ENCODE data around the gene BAG5.
"Not testable (repeated sequence)": the region's sequence is repeated elsewhere in the genome, so short reads cannot be mapped to it uniquely, and the experiment has no call there.

Gene BAG5

DNA sequence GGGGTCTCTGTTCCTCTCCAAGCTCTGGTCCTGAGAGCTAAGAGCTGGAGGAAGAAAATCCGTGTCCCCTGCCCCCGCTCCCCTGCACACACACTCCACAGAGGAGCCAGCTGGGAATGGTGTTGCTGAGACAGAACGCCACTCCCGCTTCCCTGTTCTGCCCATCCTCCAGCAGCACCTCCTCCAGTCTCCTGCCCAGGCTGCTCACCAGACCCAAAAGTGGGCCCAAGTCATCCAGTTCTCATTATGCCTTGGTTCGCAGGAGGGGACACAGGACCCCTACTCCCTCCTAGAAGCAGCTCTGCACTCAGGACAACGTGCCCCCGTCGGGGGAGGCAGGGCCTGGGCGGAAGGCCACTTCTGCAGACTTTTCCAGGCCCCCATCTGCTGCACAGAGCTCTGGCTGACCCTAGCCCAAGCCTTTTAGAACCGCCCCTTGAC lies 34.3 kb downstream of the BAG5 start:
- Mint-ChIP-seq H3K27me3 (no peaks in the 10 kb centered on the region), H3K9me3 (ENCODE audit: low read depth) (no peaks in the 10 kb centered on the region), H3K27ac (peak overlapping the region; percentile 58), H3K36me3 (no peaks in the 10 kb centered on the region), H3K4me1 (ENCODE audit: low read depth) (peaks cover 31% of the 10 kb centered on the region), H3K4me3 (peak overlapping the region; percentile 94)

DNA sequence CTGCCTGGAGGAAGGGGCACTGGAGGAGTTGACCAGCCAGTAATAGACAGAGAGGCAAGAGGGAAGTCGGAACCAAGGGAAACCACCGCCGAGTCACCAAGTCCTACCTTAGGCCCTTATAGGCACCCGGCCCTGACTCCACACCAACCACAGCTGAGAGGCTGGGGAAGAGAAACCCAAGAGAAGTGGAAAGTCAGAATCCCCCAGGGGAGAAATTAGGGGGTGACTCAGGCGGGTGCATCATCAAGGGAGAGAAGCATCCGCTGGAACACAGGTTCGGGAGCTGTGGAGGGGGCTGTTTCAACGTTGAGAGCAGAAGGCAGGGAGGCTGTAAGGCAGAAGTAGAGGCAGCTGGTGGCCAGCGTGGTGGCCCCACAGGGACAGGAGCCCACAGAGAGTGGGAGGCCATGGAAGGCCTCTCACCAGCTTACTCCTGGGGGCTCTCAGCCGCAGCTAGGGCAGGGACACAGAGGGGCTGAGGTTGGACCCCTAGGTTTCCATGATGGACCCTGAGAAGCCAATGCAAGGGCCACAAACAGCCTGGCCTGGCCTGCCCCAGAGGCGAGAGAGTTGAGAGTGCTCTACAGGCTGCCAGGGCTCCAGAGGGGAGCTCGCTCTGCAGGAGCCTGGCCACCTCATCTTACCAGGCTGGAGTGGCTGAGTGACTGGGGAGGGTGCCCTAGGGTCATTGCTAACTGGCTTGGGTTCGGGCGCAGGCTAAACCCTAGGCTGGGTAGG lies 34.9 kb downstream of the BAG5 start:
- Mint-ChIP-seq H3K27ac (peak overlapping the region; percentile 72), H3K4me3 (peak overlapping the region; percentile 94), H3K36me3 (no peaks in the 10 kb centered on the region), H3K27me3 (no peaks in the 10 kb centered on the region), H3K4me1 (ENCODE audit: low read depth) (peaks cover 31% of the 10 kb centered on the region), H3K9me3 (ENCODE audit: low read depth) (no peaks in the 10 kb centered on the region)

DNA sequence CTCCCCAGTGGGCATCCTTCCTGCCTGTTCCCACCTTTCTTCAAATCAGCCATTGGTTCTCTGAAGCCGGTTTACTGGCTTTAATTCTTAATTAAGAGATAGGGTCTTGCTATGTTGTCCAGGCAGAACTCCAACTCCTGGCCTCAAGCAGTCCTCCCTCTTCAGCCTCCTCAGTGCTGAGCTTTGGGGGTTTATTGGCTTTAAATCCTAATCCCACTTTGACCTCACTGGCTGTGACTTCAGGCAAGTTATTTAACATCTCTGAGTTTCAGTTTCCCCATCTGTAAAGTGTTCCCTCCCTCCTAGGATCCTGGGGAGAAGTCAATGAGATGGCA lies 35.6 kb downstream of the BAG5 start:
- peak overlapping the region; percentile 72 for H3K27ac Mint-ChIP-seq
- no peaks in the 10 kb centered on the region for H3K9me3 Mint-ChIP-seq (ENCODE audit: low read depth)
- H3K4me3 Mint-ChIP-seq: peak overlapping the region; percentile 79
- no peaks in the 10 kb centered on the region for H3K36me3 Mint-ChIP-seq
- H3K4me1 Mint-ChIP-seq (ENCODE audit: low read depth): peaks cover 31% of the 10 kb centered on the region
- no peaks in the 10 kb centered on the region for H3K27me3 Mint-ChIP-seq

DNA sequence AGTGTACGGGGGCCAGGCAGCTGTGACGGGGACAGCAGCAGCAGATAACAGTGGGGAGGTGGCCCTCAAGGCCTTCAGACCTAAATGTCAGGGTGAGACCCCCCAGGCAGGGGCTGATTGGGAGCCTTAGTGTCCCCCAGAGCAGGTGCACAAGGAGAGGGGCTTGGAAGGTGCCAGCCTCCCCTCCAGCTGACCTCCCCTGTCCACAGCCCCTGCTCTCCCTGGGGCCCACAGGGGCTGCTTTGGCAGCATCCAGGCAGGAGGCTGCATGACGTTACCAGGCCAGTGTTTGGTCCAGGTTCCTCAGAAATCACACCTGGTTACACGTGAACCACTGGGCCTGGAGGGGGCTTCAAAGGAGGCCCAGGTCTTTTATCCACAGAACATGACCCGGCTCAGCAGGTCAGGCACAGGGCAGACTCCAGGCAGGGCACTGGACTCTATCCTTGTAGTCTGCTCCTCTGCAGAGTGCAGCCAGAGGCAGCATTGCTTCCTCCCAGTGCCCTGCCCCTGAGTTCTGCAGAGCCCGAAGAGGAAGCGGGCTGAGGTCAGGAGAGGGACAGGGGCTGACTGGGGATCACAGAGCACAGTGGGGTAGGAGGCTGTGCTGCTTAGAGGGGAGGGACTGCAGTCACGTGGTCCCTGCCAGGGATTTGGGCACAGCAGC lies 36.1 kb downstream of the BAG5 start:
- Mint-ChIP-seq H3K4me1 (ENCODE audit: low read depth) (peaks cover 28% of the 10 kb centered on the region), H3K27me3 (no peaks in the 10 kb centered on the region)

DNA sequence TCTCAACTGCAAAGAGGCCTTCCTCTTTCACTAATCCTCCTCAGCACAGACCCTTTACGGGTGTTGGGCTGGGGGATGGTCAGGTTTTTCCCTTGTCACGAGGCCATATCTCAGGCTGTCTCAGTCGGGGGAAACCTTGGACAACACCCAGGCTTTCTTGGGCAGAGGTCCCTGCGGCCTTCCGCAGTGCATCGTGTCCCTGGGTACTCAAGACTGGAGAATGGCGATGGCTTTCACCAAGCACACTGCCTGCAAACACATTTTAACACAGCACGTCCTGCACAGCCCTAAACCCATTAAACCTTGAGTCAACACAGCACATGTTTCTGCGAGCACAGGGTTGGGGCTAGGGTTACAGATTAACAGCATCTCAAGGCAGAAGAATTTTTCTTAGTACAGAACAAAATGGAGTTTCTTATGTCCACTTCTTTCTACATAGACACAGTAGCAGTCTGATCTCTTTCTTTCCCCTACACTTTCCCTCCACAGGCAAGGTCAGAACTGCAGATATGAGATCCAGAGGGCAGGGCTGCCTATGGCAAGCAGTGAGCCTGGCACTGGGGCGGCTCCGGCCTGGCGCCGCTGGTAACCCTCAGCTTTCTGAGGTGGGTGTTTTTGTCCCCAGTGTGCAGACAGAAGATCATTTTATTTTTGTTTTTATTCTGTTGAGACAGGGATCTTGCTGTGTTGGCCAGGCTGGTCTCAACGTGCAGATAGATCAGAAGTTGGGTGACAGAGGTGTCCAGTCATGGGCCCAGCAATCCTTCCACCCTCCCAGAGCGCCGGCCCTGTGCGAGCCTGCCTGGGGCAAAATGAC lies 36.8 kb downstream of the BAG5 start:
- H3K36me3 Mint-ChIP-seq; H3K9me3 Mint-ChIP-seq (ENCODE audit: low read depth); H3K4me3 Mint-ChIP-seq; H3K27ac Mint-ChIP-seq; H3K27me3 Mint-ChIP-seq: not testable (repeated sequence)
- peaks cover 23% of the 10 kb centered on the region for H3K4me1 Mint-ChIP-seq (ENCODE audit: low read depth)

More for the DNA sequence above, 36.1 kb downstream of the BAG5 start:
- Mint-ChIP-seq H3K9me3 (ENCODE audit: low read depth) (no peaks in the 10 kb centered on the region), H3K4me3 (no peak overlapping the region), H3K27ac (no peak overlapping the region), H3K36me3 (no peaks in the 10 kb centered on the region)

DNA sequence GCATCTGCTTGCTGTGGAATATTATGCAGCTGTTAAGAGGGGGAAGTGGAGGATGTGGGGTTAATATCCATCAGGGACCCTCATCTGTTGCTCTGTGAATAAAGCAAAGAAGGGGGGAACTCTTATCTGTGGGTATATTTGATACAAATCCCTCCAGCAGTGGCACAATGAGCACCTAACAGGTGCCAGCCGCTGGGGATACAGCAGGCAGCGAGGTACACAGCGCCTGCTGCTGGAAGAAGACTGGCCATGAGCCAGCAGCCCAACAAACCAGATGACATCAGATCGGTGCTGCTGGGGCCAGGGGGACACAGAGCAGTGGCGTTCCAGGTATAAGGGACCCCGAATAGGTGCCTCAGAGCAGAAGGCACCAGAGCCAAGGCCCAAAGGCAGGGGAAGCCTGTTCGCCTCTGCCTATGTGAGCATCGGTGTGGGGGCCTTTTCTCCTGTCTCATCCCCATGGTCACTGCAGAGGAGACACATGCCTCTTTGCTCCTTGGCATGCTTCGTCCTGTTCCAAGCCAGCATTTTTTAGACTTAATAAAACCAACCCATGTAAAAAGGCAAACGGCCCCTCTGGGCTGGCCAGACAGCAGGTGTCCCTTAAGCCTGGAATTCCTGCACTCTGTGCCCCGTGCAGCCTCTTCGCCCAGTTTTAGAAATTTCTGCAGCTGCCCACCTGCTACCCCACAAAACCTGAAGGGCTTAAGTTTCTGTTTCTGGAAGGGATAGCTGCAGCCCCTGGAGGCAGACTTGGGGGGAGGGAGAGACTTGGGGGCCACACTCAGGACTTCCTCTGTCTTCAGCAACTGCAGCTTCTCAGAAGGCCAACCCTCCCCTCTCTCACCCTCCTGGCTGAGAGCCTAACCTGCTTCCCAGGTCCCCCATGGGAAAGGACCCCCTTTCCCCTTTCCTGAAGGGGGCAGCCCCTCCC lies 38.2 kb downstream of the BAG5 start:
- Mint-ChIP-seq H3K4me1 (ENCODE audit: low read depth) (peaks cover 18% of the 10 kb centered on the region), H3K4me3 (no peak overlapping the region), H3K27ac (no peak overlapping the region), H3K27me3 (no peaks in the 10 kb centered on the region), H3K9me3 (ENCODE audit: low read depth) (no peaks in the 10 kb centered on the region), H3K36me3 (no peaks in the 10 kb centered on the region)

DNA sequence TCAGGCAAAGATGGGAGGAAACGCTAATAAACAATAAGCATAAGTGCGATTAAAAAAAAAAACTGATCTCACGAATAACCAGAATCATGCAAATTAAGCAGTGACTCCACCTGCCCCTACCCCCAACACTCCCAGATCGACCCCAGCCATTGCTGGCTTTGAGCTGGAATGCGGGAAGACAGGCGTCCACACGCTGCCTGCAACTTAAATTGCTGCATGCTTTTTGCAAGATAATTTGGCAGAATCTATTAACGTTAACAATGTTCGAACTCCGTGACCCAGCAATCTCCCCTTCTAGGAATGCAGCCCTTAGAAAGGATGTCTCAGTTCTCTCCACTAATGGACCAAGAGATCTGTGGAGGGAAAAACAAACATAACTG lies 38.9 kb downstream of the BAG5 start:
- Mint-ChIP-seq H3K4me3 (peak overlapping the region; percentile 64), H3K27me3 (no peaks in the 10 kb centered on the region), H3K27ac (no peak overlapping the region), H3K4me1 (ENCODE audit: low read depth) (peaks cover 20% of the 10 kb centered on the region), H3K9me3 (ENCODE audit: low read depth) (no peaks in the 10 kb centered on the region), H3K36me3 (no peaks in the 10 kb centered on the region)

DNA sequence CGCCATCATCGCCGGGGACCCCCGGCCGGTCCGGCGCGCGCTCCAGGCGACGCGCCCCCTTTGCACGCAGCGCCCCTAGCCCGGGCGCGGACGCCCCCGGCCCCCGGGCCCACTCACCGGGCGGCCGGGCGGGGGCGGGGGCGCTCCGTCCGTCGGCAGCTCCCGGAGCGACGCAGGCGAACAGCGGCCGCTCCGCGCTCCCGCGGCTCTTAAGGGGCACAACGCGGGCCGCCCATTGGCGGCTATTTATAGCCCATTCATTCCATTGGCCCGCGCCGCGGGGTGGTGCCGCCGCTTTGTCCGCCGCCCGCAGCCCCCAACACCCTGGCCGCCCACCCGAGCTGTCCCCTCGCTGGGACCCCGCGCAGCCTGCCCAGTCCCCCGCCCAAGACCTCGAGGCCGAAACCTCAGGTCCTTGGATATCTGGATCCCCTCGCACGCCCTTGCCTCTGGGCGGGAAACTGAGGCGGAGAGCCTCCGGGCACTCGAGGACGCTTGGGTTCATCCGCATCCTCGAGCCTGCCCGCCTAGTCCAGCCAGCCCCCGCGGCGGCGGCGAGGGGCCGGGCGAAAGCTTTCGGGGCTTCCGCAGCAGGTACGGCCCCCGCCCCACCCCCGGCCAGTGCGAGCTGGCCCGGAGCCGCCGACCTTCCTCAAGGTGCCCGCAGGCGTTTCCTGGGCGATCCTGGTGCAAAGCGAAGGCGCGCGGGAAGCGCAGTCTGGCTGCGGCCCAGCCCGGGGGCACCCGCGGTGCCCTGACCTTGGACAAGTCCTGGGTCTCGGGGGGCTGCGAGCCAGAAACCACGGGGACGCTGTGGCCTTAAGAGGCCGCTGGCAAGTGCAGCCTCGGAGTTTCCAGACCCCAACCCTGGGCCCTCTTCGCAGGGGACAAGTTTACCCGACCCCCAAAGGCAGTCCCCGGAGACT lies 39.5 kb downstream of the BAG5 start, which contains the start of gene CKB:
TSS of gene CKB (minus strand) at position 182 of the 926 bp plus-strand sequence. CDS start 337 bp downstream, outside the sequence.
- Mint-ChIP-seq H3K4me3 (peak within 1 kb of the TSS; percentile 64), H3K4me1 (ENCODE audit: low read depth) (peaks cover 16% of the 10 kb centered on the region), H3K9me3 (ENCODE audit: low read depth) (no peaks in the 10 kb centered on the region), H3K36me3 (no peaks in the 10 kb centered on the region), H3K27me3 (no peaks in the 10 kb centered on the region), H3K27ac (no peak within 1 kb of the TSS)

DNA sequence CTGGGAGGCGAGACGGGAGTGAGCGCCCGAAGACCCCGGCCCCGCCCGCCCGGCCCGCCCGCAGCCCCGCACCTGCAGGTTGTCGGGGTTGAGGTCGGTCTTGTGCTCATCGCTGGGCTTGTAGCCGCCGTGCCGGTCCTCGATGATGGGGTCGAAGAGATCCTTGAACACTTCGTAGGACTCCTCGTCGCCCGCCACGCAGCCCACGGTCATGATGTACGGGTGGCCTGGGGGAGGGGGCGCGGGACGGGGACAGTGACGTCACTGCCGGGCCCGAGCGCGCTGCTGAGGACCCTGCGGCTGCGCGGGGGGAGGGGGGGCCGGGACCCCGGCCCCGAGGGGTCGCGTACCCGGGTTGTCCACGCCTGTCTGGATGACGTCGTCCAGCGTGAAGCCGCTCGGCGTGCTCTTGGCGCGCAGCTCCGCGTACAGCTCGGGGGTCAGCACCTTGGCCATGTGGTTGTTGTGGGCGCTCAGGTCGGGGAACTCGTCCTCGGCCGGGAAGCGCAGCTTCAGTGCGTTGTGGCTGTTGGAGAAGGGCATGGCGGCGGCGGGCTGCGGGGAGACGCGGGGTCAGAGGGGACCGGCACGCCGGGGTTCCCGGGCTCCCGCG lies 40.4 kb downstream of the BAG5 start:
- H3K27me3 Mint-ChIP-seq: no peaks in the 10 kb centered on the region
- H3K4me1 Mint-ChIP-seq (ENCODE audit: low read depth): peaks cover 10% of the 10 kb centered on the region
- peak overlapping the region; percentile 49 for H3K4me3 Mint-ChIP-seq
- no peaks in the 10 kb centered on the region for H3K9me3 Mint-ChIP-seq (ENCODE audit: low read depth)
- H3K27ac Mint-ChIP-seq: no peak overlapping the region
- H3K36me3 Mint-ChIP-seq: no peaks in the 10 kb centered on the region

DNA sequence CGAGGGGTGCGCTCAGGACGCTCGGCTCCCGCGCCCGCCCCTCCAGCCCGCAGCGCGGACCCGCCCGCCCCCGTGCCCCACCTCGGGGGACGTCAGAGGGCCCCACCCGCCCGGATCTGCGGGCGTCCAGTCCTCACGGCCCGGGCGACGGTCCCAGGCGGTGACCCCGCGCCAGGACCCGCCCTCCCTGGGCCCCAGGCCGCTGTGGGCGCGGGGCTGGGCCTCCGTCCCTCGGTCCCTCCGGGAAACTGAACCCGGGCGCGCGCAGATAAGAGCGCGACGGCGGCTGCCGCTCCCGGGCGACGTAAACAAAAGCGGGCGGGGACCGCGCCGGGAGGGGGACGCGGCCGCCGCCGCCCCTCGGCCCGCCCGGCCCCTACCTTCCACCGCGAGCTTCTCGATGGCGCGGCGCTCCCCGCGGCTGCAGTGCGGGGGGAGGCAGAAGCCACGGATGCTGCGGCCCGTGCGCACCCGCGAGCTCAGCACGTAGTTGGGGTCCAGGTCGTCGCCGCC lies 41.0 kb downstream of the BAG5 start:
- Mint-ChIP-seq H3K36me3 (no peaks in the 10 kb centered on the region), H3K4me1 (ENCODE audit: low read depth) (peaks cover 9% of the 10 kb centered on the region), H3K9me3 (ENCODE audit: low read depth) (no peaks in the 10 kb centered on the region)

DNA sequence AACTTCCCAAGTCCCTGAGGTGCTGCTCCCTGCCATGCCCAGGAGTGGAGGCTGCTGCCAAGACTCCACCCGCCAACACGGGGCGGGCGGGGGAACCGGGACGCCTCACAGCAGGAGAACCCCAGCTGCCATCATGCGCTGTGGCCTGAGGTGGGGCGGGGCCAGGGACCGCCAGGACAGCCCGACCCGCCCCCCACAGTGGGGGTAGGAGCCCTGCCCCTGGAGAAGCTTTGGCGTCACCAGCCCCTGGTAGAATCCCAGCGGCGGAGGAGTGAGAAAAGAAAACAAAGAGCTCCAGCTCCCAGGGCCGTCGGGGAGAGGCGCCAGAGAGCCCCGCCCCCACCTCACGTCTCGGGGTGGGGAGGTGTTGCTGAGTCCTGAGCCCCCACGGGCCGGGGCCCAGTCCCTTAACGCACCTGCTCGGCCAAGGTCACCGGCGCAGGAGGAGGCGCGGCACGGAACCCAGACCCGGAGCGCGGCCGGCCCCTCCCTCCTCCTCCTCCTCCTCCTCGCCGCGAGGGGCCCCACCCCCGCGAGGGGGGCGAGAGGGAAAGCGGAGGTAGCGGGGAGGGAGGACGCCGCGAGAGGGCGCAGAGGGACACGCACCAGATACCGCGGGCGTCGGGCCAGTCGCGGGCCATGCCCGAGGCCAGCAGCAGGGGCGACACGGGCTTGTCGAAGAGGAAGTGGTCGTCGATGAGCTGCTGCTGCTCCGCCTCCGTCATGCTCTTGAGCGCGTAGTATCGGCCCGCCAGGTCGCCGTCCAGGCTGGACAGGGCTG lies 41.6 kb downstream of the BAG5 start:
- Mint-ChIP-seq H3K9me3 (ENCODE audit: low read depth) (no peaks in the 10 kb centered on the region), H3K4me1 (ENCODE audit: low read depth) (peaks cover 9% of the 10 kb centered on the region), H3K36me3 (no peaks in the 10 kb centered on the region), H3K27me3 (no peaks in the 10 kb centered on the region), H3K27ac (no peak overlapping the region), H3K4me3 (peak overlapping the region; percentile 13)

More for the DNA sequence above, 41.0 kb downstream of the BAG5 start:
- Mint-ChIP-seq H3K4me3 (no peak overlapping the region), H3K27me3 (no peaks in the 10 kb centered on the region), H3K27ac (no peak overlapping the region)

DNA sequence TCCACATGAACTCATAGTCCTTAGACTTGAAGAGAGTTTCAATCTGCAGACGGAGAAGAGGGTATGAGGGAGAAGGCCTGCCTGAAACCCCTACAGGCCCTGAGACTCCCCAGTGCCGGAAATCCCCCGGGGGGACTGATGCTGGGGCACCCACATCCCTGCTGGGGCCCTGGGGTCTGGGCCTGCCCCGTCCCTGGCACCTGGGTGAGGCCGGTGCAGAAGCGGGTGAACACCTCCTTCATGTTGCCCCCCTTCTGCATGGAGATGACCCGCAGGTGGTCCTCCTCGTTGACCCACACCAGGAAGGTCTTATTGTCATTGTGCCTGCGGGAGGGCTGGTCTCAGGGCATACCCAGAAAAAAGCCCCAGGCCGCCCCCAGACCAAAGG lies 42.2 kb downstream of the BAG5 start:
- Mint-ChIP-seq H3K4me1 (ENCODE audit: low read depth) (peaks cover 9% of the 10 kb centered on the region), H3K27me3 (no peaks in the 10 kb centered on the region), H3K36me3 (no peaks in the 10 kb centered on the region), H3K4me3 (peak overlapping the region; percentile 68), H3K9me3 (ENCODE audit: low read depth) (no peaks in the 10 kb centered on the region), H3K27ac (peak overlapping the region; percentile 66)

Data from activated naive CD8-positive, alpha-beta T cell (primary cell).